TTC549 (cell line): ENCODE results near the gene PTPRB.

Source experiments
- FAIRE-seq: peaks from 2 replicates; lab custom pipeline; 2012; peaks lifted over from hg19 to GRCh38; lab: Jason Lieb, UNC

PTPRB gene

DNA sequence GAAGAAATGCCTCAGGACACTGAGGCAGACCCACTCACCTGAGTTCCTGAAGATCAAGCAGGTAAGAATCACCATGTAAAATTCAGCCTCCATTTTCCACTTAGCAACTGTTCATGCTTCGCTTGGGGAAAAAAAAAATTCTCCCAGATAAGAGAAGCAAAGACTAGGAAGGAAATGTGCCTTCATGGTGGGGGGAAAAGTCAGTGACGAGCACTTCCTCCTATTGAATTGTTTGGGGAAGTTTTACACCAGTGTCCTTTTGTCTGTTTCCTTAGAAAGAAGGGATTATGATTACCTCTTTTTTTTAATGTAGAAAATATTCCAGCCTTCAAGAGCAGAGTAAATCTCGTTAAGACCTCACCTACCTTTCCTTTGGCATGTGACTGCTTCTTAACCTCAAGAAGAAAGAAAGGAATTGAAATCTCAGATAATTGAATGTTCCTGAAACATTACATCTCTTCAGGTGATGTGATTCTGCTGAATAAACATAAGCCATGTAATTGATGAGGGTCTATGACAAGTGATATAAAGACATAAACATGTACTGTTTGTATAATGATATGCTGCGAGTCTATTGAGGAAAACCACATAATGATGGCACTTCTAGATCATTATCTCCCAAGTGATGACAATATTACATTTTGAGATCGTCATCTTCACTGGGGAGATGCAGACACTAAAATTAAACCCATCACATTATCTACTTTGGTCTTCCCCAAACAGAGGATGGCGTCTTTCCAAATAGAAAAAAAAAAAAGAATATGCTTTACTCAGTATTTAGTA, at the start of gene PTPRB:
PTPRB (minus strand) TSS at position 127 of the 783 bp plus-strand sequence; CDS start at position 93, 34 bp downstream.
- FAIRE-seq = no peak

DNA sequence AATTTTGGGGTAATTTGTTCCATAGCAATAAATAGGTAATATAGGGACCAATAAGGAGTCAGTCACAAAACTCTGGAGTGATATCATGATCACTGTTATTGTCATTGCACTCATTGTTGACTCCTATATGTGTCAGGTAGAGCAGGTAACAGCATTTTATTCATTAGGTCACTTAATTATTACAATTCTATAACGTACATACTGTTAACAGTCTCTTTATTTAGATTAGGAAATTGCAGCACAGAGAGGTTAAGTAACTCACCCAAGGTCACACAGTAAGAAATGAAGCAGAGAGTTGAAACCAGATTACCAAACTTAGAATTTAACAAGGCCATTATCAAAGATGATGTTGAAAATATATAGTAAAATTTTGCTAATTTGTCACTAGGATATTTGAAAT, 49.7 kb upstream of the PTPRB start:
- no peak for FAIRE-seq

DNA sequence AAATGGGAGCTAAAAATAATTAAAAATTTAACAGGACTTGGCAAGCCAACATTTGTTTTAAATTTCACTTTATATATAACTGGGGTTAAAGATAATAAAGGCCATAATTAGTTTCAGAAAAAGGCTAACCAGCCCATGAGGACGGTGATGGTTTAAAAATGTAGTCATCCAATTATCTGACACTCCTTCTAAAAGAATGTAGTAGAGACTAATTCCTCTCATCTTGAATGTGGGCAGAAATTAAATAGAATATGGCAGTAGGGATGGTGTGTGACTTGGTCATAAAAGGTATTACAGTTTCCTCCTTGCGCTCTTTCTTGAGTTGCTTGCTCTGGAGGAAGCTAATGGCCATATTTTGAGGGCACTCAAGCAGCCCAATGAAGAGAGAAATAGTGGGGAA, 49.1 kb upstream of the PTPRB start:
- FAIRE-seq = no peak

DNA sequence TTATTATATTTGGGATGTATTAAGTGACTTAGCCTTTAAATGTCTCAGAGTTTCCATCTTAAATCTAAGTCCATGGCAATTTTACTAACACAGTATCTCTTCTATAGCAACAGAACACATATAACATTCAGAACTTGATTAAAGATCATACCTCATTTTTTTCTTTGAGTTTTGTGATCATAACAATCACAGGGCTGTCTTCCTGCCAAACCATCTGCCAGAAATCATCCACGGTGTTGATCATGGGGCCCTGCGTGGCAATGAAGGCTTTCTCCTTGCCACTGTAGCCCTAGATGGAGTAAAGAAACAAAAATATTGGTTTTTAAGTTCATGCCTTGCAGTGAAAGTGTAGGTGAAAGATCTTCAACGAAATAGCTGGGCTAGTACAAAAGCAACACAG, 46.7 kb upstream of the PTPRB start:
- no peak for FAIRE-seq

DNA sequence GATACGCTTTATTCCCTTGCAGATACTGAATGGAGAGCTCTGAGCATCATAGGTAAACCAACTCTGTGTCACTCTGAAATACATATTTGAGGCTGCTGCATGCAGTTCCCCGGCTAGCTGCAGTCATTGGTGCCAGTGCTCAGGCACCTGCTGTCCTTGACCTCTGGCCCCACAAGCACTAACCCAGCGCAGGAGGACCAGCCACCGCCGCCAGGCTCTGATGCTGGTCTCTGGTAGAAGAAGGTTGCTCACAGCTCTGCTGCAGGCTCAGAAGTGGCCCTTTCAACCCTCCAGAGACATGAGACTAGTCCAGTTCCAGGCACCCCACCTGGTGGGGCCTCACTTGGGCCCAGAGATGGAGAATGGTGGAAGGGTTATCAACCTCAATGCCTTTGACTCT, 34.5 kb upstream of the PTPRB start:
- no peak for FAIRE-seq

DNA sequence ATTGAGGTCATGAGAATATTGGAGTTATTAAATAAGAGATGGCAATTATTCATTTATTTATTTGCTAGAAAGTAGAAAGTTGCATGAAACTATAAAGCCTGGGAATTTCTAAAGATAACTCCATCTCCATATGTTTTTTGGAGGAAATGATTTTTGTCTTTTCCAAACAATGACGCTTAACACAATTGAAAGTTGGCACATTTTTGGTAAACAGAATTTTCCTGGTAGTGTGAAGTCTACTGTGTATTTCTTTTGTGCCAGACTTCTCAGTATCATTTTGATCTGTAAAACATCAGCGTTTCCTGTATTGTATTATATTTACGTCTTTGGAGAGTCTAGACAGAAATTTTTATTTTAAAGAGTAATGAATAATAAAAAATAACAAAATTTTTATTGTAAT, 33.7 kb upstream of the PTPRB start:
- FAIRE-seq = no peak

DNA sequence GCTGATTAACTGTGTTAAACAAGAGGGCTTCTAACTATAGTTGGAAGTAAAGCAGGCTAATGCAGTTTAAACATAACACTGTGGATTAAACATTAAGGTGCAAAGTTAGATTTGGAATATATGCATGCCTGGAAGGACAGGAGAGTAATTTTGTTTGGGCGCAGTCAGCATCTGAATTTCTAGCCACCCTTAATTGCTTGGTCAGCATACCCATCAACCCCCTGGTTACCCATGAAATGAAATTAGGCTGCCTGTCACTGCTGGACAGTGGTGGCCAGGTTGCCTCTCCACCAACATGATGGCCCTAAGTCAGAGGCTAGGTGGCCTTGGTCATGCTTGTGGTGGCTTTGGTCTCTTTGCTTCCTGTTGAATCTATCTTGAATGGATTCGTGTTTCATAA, 30.0 kb upstream of the PTPRB start:
- no peak for FAIRE-seq

DNA sequence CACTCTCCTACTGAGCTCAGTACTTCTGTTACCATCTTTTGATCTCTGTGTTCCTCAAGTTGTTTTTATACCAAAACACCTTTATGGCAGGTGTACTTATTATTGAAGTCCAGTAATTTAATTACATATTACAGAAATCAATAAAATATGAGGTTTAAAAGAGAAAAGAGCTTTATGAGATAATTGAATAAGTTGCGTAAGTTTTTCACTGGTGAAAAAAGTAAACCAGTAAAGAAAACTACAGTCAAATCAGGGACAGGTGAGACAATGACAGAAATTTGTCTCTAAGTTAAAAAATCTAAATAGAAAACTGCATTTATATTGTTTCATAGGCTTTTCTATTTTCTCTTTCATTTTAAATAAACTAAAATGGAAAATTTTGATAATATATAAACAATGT, 29.1 kb upstream of the PTPRB start:
- no peak for FAIRE-seq

DNA sequence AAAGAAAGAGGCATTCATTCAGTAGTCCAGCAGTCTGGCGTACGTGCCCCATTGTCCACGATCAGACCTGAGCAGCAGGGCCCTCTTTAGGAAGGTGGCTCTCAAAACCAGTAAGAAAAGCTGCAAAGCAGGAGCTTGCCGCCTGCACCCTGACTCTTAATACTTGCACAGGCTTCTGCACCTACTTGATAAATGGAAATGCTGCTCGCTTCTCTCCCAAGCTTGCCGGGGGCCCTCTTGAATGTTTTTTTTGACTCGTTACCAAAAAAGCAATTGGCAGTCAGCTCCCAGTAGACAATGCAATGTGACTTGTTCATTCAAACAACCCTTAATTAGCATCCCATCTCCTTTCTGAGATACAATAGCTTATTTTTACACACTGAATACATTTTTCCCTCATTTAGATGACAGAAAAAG, 27.2 kb upstream of the PTPRB start:
- FAIRE-seq = no peak

DNA sequence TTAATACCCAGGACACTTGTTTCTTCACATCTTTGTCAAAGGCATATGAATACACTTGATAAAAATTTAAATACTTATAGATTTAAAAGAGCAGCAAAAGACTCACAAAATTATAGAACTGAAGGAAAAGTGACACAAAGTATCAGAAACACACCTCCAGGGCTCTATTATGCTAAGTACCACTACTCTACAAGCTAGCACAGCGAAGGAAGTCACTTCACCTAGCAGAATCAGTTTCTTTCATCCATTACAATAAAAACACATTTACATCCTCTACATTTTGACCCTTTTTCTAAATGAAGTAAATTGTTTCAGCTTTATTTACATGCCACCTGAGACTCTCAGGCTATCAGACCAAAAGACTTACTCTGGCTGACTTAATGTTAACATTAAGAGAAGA, 26.6 kb upstream of the PTPRB start:
- no peak for FAIRE-seq

DNA sequence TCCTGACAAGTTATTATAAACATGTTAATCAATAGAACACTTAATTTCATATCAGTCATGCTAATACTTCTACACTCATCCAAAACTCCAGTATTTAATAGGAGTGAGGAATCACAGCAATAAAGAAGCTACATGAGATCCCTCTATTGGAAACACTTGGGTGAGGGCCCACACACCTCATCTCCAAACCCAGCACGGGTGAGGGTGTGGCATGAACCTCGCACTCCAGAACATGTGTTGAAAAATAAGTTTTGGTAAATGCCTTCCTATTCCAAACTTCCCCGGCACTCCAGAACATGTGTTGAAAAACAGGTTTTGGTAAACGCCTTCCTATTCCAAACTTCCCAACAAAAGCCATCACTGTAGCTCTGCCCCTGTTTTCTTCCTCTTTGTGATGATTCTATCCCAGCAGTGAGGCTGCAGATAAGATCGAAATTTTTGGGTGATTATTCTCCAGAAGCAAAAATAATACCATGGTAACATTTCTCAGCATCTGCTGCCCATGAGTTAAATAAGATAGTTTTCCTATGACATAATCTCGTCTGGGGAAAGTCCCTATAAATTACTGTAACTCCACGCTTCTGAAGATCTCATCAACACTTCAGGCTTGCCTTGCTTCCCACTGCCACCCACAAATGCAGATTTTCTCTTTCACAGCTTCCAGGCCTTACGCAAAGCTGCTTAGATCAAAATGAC, 24.4 kb upstream of the PTPRB start:
- FAIRE-seq = no peak

DNA sequence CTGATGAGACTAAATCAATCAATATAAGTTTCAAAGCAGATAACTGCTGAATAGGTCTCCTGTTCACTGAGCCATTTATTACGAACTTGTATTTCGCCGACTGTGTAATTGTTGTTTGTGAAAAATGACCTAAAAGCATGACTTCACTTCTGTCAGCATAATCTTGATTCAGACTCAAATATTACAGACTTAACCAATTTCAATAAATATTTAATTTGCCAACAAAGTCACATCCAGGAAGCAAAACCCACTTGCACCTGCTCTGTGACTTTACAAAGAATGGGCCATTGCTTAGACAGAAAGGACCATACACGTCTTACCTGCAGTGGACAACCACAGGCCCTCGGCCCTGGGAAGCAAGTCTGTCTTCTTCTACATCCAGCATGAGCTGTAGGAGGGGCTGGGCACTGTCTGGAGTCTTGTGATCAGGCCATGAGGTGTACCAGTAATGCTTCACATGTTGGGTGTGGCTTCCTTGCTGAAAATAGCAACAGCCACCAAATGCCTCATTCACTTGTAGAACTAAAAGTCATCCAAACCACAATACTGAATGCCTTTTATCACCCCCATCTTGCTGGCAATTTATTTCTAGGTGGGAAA, 23.5 kb upstream of the PTPRB start:
- FAIRE-seq = no peak

DNA sequence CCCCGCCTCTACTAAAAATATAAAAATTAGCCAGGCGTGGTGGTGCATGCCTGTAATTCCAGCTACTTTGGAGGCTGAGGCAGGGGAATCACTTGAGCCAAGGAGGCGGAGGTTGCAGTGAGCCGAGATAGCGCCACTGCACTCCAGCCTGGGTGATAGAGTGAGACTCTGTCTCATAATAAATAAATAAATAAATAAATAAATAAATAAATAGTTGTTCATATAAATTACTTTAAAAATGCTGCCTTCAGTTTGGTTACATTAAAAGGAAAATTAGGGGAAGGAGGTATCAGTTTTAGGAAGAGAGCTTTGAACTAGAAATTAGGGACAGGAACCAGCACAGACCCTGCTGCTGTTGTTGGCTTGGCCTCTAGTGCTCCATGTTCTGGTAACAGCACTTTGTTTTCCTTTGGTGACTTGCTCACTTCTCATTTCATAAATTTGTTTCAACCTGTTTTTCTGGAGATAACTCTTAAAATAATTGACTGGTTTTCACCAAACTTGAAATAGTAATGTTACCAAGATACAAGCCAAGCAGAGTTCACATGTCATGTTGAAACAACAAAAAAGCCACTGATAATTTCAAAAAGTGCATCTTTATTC, 22.9 kb upstream of the PTPRB start:
- no peak for FAIRE-seq

DNA sequence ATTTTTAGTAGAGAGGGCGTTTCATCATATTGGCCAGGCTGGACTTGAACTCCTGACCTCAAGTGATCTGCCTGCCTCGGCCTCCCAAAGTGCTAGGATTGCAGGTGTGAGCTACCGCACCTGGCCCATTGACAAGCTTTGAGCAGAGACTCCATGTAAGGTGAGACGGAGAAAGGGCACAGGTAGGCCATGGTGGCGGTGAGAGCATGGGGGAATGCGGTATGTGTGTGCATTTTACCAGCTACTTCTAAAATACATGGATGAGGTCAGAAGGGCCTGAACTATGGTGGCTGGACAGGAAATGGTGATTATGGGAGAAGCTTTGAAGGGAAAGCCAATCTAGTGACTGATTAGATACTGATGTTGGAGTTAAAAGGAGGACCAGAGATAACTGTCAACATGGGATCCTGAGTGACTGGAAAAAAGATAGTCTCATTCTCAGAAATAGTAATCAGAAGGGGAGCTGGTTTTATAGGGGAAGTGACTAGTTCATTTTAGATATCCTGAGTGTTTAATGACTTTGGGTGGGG, 21.9 kb upstream of the PTPRB start:
- FAIRE-seq = no peak

DNA sequence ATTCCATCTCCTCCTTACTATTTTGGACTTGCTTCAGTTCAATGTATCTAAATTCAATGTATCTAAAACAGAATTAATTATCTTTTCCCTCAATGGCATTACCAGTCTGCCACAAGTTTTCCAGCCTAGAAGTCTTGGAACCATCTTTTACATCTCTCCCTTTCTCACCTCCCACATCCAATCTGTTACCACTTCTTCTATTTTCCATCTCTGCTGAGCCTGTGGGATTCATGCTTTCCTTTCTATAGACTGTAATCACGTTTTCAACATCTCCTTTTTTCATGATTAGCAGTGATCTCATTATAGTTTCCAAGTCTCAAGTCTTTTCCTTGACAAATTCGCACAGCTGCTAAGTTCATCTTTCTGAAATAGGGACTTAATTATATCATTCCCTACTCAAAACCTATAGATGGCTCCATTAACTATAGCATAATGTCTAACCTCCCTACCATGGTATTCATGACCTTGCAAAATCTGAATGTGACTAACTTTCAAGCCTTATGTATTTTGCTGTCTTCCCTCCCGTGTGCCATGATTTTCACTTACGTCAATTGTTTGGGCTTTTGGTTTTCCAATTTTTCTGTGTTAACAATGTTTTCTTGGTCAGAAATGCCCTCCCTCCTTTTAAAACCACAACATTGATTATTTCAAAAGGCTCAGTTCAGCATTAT, 20.5 kb upstream of the PTPRB start:
- no peak for FAIRE-seq

DNA sequence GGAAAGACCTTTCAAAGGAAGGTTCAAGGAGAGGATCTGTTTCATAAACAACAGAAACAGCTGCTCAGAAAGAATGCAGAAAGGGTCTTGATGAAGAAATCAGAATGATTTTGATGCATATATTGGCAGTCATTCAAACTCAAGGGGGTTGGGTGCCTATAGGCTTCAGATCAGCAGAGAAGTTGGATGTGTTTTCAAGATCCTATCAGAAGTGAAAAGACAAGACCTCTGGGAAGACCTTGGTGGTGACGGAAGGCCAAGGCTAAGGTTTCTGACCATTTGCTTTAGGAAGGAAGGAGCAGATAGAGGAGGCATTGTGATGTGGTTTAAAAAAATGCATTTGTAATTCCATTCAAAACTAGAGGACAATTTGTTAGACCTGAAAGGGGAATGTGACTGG, 15.2 kb upstream of the PTPRB start:
- no peak for FAIRE-seq

DNA sequence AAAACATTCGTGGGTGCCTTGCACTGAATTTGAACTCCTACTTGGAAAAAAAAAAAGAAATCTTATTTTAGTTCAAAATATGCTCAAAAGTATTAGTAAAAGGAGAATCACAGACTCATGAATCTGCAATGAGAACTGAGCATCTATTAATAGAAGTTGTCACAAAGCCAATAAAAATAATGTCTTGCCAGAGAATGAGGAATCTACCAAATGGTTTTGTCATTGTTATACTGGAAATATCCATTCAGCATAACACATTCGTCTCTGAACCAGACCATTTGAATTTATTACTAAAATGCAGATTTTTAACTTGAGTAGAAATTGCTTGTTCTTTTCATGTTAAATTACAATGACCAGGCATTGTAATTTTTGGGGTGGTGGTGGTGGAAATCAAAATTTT, 11.6 kb upstream of the PTPRB start:
- no peak for FAIRE-seq

DNA sequence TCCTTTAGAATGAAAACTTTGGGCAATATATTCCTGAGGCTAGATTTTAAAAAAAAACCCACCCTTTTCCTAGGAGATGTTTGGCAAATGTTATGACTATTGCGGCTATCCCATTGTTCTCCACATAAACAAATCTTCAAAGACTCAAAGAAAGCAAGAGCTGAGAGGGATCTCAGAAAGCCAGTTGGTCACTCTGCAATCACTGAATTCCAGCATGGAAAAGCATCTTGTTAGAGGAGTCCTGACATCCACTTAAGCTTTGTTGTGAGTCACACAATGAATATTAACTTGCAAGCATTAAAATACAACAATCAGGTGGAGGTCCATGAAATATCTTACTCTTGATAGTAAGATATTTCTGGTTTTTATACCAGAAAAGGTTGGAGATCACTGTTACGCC, 11.0 kb upstream of the PTPRB start:
- FAIRE-seq = no peak

DNA sequence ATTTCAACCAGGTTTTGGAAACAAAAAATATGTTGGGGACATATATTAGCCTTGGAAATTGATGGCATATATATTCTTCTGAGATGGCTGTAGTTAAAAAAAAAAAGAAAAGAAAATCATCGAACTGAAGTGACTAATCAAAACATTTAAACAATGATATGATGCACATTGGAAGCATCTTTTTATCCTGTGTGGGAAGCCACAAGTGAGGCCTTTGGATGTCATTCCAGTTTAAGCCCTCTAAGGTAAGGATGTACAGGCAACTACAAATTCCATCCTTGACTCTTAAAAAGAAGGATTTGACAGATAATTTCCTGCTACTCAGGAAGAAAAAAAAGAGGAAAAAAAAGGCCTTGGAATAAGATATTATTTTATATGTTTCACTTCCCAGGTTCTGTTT, 9.6 kb upstream of the PTPRB start:
- no peak for FAIRE-seq

DNA sequence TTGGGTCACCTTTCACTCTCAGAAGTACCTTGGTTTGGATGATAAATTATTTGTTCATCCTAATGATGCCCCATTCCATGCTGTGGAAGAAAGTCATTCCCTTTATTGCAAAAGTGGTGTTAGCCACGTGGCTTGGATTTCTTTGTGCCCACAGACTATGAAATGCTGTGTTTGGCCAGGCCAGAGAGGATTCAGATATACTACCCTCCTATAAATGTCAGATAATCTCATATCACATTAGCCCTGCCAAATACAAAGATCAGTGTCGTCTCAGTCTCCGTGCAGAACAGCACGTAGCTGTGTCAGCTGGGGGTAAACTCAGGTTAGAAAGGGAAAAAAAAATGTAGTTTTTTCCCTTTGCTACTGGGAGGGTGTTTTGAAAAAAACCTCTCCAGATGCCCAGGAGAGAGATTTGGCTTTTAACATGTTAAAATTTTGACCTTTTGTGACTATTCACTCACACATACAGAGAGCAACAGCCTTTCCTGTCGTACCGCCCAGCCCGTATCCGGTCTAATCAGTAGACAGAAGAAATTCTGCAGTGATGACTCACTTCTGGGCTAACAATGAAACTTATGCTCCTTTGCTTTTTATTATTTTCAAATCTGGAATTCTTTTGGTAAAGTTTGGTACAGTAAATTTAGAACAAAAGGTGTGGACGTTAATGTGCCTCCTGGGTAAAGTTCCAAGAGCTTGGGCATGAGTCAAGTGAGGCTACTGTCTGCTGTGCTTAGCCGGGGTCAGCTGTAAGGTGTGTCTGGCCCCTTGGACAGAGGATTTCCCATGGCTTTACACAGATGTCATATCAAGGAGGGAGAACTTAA, 8.5 kb upstream of the PTPRB start:
- no peak for FAIRE-seq

DNA sequence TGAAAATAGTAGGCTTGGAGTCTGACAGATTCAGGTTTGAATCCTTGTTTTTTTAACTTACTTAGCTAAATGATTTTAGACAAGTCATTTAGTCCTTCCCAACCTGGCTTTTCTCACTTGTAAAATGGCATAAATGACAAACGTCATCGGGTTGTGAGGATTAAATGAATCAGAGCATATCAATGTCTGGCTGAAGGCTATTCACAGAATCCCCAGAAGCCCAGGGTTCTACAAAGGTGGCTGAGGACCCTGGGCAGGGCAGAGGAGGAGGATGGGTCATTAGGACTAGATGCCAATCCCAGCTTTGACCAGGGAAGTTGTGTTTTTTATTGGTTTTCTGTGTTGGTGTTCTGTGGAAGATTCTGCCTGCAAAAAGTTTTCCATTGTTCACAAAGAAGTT, 7.6 kb upstream of the PTPRB start:
- no peak for FAIRE-seq

DNA sequence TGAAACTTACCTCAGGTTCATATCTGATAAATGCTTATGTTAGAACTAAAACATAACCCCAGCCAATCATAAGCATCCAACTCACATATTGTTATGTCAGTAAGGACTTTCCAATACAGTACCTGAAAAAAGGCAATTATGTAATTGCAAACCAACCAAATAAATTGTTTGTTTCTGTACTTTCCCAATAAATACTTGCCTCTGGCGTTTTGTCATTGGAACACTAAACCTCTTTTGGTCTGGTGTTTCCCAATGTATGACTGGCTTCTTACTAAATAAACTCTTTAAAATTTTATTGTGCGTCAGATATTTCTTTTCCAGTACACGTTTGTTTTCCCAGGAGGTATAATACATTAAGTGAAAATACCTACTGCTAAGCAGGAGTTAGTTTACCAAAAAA, 6.7 kb upstream of the PTPRB start:
- FAIRE-seq = no peak
